Muscle layer of colon (tissue), 2 donors: ENCODE results near the gene LAMA1.

Experiments
- H3K27ac ChIP-seq: one replicate; pipeline ENCODE4 v1.7.0; 2013; ENCODE audit warnings: low read depth, mild to moderate bottlenecking, low read length, moderate library complexity
- H3K27me3 ChIP-seq, 2 donors: one replicate each; pipeline ENCODE4 v1.7.0; 2013; ENCODE audit warnings: low read length in 2 of 2, mild to moderate bottlenecking in 2 of 2; ENCODE audit not compliant: insufficient read depth in 2 of 2, control insufficient read depth in 1 of 2
- H3K36me3 ChIP-seq: one replicate; pipeline ENCODE4 v1.7.0; 2013; ENCODE audit warnings: mild to moderate bottlenecking, low read length; ENCODE audit not compliant: insufficient read depth
- H3K4me1 ChIP-seq: one replicate; pipeline ENCODE4 v1.7.0; 2013; ENCODE audit warnings: mild to moderate bottlenecking, low read length; ENCODE audit not compliant: insufficient read depth
- H3K4me3 ChIP-seq, 2 donors: one replicate each; pipeline ENCODE4 v1.7.0; 2013; ENCODE audit warnings: low read length in 2 of 2, low read depth in 1 of 2, mild to moderate bottlenecking in 1 of 2, moderate library complexity in 1 of 2
- H3K9ac ChIP-seq: one replicate; pipeline ENCODE4 v1.7.0; 2013; ENCODE audit warnings: low read length
- H3K9me3 ChIP-seq: one replicate; pipeline ENCODE4 v1.7.0; 2013; ENCODE audit warnings: mild to moderate bottlenecking, low read length
- donor health status: abdominal sarcoma.
- donor health status: Adenocarcinoma of cecum.

Gene LAMA1

DNA sequence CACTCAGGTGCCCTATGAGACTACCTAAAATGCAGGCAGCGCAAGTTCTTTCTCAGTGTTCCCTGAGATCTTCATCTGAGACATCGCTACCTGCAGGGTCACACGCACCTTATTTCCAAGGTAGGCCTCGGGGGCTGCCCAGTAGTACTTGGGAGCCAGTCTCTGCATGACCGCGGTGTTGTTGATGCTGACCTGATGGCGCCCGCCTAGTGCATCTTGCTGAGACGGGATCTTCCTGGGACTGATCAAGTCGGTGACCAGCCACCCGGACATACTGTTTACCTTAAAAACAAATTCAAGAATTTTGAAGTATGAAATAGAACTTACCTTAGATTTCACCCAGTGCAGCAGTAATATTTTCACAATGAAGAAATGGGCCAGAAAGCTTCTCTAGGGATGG is 80.1 kb downstream of the LAMA1 start:
- Histone ChIP-seq H3K4me3 (no peak overlapping the region), H3K9ac (no peak overlapping the region), H3K9me3 (no peaks in the 10 kb centered on the region), H3K27me3 (no peaks in the 10 kb centered on the region), H3K36me3 (no peaks in the 10 kb centered on the region), H3K4me1 (no peaks in the 10 kb centered on the region), H3K27ac (no peak overlapping the region)

DNA sequence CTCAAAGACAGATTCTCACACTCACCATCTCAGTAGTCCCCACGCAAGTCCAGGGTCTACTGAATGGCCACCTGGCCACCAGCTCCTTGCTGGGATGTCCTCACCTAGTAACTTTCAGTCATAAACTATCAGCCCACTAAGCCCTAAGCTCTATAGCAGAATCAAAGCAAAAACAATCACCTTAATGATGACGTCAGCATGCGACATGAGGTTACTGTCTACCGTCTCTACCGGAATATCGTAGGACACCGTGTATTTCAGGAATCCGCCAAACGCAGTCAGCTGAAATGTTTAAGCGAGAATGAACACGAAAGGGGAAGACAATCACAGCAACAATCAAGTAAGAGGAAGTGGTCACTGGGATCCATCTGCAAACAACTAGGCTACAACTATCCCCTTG is 81.8 kb downstream of the LAMA1 start:
- Histone ChIP-seq H3K4me1 (no peaks in the 10 kb centered on the region), H3K27ac (no peak overlapping the region), H3K9ac (no peak overlapping the region), H3K27me3 (no peaks in the 10 kb centered on the region), H3K4me3 (no peak overlapping the region), H3K36me3 (no peaks in the 10 kb centered on the region), H3K9me3 (no peaks in the 10 kb centered on the region)

- H3K27me3 ChIP-seq: no peaks in the 10 kb centered on the region
- H3K4me1 ChIP-seq: no peaks in the 10 kb centered on the region
- H3K27ac ChIP-seq: no peak overlapping the region
- H3K4me3 ChIP-seq: no peak overlapping the region
- H3K9me3 ChIP-seq: no peaks in the 10 kb centered on the region
- H3K9ac ChIP-seq: no peak overlapping the region
- H3K36me3 ChIP-seq: no peaks in the 10 kb centered on the region
Measured at GRCh38 chr18:7034924-7035323, 82.7 kb downstream of the LAMA1 start.

DNA sequence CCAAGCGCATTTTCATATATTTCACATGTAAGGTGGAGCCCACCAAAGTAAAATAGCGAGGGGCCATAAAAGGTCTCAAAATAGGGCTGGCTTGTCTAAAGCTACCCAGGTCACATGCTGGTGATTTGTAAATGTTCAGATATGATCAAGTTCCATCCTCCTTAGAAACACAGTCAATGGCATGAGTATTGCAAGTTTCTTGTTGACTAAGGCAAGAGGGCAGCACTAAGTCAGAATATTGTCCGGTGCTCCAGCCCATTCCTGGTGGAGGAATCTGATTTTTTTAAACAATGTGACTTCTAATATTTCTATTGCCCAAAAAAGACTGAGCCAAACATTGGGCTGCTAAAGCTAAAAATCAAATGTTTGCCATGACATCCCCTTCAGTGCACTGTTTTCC is 85.1 kb downstream of the LAMA1 start:
- no peaks in the 10 kb centered on the region for H3K4me1 ChIP-seq
- H3K27ac ChIP-seq: no peak overlapping the region
- H3K4me3 ChIP-seq: no peak overlapping the region
- H3K9ac ChIP-seq: no peak overlapping the region
- no peaks in the 10 kb centered on the region for H3K36me3 ChIP-seq
- H3K9me3 ChIP-seq: no peaks in the 10 kb centered on the region
- no peaks in the 10 kb centered on the region for H3K27me3 ChIP-seq

DNA sequence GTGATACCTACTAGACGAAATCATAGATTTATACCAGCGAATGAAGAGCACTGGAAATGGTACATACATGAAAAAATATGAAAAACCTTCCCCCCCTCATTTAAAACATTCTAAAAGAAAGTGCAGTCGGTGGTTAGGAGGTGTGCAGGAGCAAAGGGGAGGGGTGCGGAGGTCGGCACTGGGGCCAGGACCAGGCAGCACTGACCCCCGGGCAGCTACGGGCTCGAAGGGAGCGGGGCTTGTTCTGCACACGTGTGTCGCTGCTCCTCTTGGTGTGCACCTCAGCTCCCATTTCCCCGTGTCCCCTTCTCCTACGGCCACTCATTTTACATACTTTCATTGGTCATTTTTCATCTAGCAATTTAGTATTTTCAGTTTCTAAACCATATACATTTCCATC is 89.0 kb downstream of the LAMA1 start:
- H3K36me3 ChIP-seq: no peaks in the 10 kb centered on the region
- no peaks in the 10 kb centered on the region for H3K4me1 ChIP-seq
- H3K27ac ChIP-seq: no peak overlapping the region
- H3K4me3 ChIP-seq: no peak overlapping the region
- no peaks in the 10 kb centered on the region for H3K9me3 ChIP-seq
- no peak overlapping the region for H3K9ac ChIP-seq
- no peaks in the 10 kb centered on the region for H3K27me3 ChIP-seq

DNA sequence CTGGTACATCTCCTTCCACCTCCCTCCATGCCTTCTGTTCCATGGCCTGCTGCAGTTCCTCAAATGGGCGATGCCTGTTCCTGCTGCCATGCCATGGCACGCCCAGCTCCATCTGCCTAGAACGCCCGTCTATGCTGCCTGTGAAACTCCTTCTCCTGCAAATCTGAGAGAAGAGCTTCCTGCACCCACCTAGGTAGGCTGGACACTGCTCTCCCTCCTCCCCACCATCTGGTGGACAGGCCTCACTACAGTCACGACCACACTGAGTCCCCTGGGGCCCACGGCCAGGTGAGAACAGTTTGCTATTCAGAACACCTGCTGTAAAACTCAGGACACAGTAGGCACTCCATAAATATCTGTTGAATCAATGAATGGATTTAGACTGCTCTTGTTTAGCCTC is 92.4 kb downstream of the LAMA1 start:
- Histone ChIP-seq H3K36me3 (no peaks in the 10 kb centered on the region), H3K9me3 (no peaks in the 10 kb centered on the region), H3K27ac (no peak overlapping the region), H3K27me3 (no peaks in the 10 kb centered on the region), H3K4me1 (no peaks in the 10 kb centered on the region), H3K4me3 (no peak overlapping the region), H3K9ac (no peak overlapping the region)

DNA sequence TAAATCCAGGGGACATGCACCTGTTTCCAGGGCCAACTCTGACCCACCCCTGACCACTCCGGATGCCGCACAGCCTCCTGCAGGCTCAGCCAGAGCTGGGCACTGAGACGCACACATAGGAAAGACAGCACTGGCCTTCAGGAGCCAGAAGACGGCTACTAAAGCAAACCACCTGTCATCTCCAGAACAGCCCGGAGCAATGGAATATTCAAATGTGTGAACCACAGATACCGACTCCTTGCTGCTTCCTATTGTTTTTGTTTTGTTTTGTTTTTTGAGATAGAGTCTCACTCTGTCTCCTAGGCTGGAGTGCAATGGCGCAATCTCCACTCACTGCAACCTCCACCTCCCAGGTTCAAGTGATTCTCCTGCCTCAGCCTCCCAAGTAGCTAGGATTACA is 94.0 kb downstream of the LAMA1 start:
- H3K4me1 ChIP-seq: no peaks in the 10 kb centered on the region
- no peak overlapping the region for H3K4me3 ChIP-seq
- H3K27ac ChIP-seq: no peak overlapping the region
- no peaks in the 10 kb centered on the region for H3K27me3 ChIP-seq
- no peak overlapping the region for H3K9ac ChIP-seq
- no peaks in the 10 kb centered on the region for H3K9me3 ChIP-seq
- no peaks in the 10 kb centered on the region for H3K36me3 ChIP-seq

DNA sequence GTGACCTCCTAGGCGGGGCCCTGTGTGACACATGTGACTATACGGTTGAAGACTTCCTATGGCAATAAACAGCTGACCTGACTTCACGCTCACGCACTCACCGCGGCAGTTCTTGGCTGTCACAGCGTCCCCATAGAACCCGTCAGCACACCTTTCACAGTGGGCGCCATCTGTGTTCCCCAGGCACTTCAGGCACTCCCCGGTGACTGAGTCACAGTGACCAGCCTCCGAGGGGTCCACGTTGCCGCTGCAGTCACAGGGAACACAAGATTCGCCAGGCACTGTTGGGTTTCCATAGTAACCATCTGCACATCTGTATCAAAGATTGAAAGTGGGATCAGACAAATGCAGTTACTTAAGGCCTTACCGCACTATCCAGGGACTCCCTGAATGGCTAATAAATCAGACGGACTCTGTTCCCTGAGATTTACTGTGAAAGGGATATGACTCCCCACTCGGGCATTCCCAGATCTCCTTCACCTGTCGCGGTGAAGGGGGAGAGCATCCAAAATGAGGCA is 94.5 kb downstream of the LAMA1 start:
- no peak overlapping the region for H3K4me3 ChIP-seq
- H3K36me3 ChIP-seq: no peaks in the 10 kb centered on the region
- no peaks in the 10 kb centered on the region for H3K27me3 ChIP-seq
- H3K9ac ChIP-seq: no peak overlapping the region
- no peaks in the 10 kb centered on the region for H3K4me1 ChIP-seq
- no peak overlapping the region for H3K27ac ChIP-seq
- no peaks in the 10 kb centered on the region for H3K9me3 ChIP-seq

DNA sequence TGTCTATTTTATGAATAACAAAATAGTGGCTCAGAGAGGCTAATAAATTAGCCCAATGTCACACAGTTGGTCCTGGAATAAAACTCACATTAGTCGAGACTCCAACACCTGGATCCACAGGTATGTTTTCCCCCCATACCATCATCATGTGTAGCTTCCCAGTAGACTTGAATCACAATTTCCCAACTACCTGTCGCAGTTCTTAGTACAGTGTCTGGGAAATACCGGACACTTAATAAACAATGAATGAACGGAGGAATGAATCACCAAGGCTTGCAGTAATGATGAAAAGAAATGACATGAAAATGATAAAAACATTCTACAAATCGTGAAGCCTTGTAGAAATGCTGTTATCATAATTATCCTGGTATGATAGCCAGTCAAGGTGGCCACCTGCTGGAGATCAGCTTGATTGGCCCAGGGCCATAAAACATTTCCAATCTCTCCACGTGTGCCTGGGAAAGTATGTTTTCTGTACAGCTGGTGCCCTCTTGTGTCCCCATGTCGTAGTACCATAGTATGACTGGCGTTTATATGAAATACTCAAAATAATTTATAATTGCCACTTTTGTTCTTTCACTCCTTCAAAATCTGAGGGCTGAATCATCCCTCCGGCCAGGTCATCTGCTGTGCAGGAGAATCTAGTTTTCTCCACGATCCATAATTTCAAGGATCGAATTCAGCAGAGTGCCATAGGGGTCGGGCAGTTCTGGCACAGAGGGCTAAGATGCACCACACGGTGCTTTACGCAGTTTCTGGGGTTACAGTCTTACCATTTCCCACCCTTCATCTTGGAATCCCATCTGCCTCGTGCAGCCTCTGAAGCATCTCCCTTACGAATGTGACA is 95.4 kb downstream of the LAMA1 start:
- Histone ChIP-seq H3K4me1 (no peaks in the 10 kb centered on the region), H3K9me3 (no peaks in the 10 kb centered on the region), H3K4me3 (no peak overlapping the region), H3K9ac (no peak overlapping the region), H3K36me3 (no peaks in the 10 kb centered on the region), H3K27ac (no peak overlapping the region), H3K27me3 (no peaks in the 10 kb centered on the region)

DNA sequence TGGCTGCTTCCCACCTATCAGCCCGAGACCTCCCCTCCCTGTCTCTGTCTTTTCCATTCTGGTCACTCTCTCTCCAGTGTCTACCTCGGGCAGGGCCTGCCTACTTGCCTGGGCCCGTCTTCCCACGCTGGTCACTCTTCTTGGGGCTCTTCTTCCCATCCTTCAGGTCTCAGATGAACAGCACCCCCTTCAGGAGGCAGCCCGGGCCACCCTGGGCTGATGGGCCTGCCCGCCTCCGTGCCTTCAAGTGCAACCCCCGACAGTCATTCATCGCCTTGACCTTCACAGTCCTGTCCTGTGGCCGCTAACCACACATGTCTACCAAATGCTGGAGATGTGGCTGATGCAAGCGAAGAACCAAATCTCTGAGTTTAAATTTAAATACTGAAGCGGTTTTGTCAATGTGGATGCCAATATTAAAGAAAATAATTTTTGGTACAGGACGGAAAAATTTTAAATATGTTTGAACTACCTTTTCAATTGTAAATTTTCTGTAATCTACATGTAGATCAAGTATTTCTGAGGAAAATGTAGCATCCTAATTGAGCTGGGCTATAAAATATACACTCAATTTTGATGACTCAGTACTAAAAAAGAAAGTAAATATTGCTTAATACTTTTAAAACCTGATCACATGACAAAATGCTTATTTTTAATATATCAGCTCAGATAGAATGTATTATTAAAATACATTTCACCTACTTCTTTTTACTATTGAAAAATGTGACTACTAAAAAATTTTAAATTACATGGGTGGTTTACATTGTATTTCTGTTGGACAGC is 96.4 kb downstream of the LAMA1 start:
- Histone ChIP-seq H3K27ac (no peak overlapping the region), H3K36me3 (no peaks in the 10 kb centered on the region), H3K9me3 (no peaks in the 10 kb centered on the region), H3K4me3 (no peak overlapping the region), H3K9ac (no peak overlapping the region), H3K27me3 (no peaks in the 10 kb centered on the region), H3K4me1 (no peaks in the 10 kb centered on the region)

DNA sequence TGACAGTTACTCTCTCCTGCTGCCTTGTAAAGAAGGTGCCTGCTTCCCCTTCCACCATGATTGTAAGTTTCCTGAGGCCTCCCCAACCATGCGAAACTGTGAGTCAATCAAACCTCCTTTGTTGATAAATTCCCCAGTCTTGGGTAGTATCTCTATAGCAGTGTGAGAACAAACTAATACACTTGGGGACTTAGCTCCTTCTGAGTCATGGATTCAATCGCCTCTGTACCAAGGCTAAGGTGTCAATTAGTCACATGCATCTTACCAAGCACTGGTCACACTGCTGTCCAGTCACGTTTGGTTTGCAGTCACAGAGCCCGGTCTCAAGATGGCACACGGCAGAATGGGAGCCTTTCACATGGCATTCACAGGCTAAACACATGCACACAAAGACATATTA is 100.6 kb downstream of the LAMA1 start:
- H3K27ac ChIP-seq: no peak overlapping the region

More for the DNA sequence above, 100.6 kb downstream of the LAMA1 start:
- H3K9me3 ChIP-seq: no peaks in the 10 kb centered on the region
- H3K4me1 ChIP-seq: no peaks in the 10 kb centered on the region
- no peaks in the 10 kb centered on the region for H3K27me3 ChIP-seq
- no peak overlapping the region for H3K4me3 ChIP-seq
- H3K36me3 ChIP-seq: no peaks in the 10 kb centered on the region
- H3K9ac ChIP-seq: no peak overlapping the region
